Epithelial cell of proximal tubule (primary cell): ENCODE measurements around the gene RADIL. TPM values are rescaled to one million over a fixed set of nuclear protein-coding genes. Genes with fewer than 3 reads are reported as not detected.

ENCODE experiments used
- DNase-seq: peaks from one replicate; pipeline ENCODE4 v3.0.0-alpha.2; 2011; ENCODE audit warnings: low read depth
- H3K4me3 ChIP-seq: 2 replicates; pipeline ENCODE4 v1.5.1; 2011; ENCODE audit warnings: low read depth, mild to moderate bottlenecking, low read length
- total RNA-seq: library from RNA; depleted of rRNA; stranded (reverse); fragments of >200 nt; gene quantifications from 2 replicates; pipeline ENCODE4 v1.2.3, GENCODE V29; 2015
- TF ChIP-seq, protein P1 (sequence below): conservative IDR thresholded peaks from 2 replicates; pipeline ENCODE4 v1.5.1; 2012; ENCODE audit warnings: low read depth, mild to moderate bottlenecking, low read length

The RADIL gene
- total RNA-seq, 1 donor from 2014 or later = 2.4 TPM

GRCh38 chr7:4783762-4784351, 99.7 kb downstream of the RADIL start:
- DNase-seq = no peak
- H3K4me3 ChIP-seq = no peak overlapping the region
- TF ChIP-seq, protein P1, sequence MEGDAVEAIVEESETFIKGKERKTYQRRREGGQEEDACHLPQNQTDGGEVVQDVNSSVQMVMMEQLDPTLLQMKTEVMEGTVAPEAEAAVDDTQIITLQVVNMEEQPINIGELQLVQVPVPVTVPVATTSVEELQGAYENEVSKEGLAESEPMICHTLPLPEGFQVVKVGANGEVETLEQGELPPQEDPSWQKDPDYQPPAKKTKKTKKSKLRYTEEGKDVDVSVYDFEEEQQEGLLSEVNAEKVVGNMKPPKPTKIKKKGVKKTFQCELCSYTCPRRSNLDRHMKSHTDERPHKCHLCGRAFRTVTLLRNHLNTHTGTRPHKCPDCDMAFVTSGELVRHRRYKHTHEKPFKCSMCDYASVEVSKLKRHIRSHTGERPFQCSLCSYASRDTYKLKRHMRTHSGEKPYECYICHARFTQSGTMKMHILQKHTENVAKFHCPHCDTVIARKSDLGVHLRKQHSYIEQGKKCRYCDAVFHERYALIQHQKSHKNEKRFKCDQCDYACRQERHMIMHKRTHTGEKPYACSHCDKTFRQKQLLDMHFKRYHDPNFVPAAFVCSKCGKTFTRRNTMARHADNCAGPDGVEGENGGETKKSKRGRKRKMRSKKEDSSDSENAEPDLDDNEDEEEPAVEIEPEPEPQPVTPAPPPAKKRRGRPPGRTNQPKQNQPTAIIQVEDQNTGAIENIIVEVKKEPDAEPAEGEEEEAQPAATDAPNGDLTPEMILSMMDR = no peak

- no peak overlapping the region for H3K4me3 ChIP-seq
- TF ChIP-seq, protein P1 = no peak
- no peak for DNase-seq
Measured at GRCh38 chr7:4783292-4783652, 100.2 kb downstream of the RADIL start.

- DNase-seq = no peak
- TF ChIP-seq, protein P1 = no peak
- H3K4me3 ChIP-seq = no peak overlapping the region
Measured at GRCh38 chr7:4782333-4783291, 100.9 kb downstream of the RADIL start.

DNA sequence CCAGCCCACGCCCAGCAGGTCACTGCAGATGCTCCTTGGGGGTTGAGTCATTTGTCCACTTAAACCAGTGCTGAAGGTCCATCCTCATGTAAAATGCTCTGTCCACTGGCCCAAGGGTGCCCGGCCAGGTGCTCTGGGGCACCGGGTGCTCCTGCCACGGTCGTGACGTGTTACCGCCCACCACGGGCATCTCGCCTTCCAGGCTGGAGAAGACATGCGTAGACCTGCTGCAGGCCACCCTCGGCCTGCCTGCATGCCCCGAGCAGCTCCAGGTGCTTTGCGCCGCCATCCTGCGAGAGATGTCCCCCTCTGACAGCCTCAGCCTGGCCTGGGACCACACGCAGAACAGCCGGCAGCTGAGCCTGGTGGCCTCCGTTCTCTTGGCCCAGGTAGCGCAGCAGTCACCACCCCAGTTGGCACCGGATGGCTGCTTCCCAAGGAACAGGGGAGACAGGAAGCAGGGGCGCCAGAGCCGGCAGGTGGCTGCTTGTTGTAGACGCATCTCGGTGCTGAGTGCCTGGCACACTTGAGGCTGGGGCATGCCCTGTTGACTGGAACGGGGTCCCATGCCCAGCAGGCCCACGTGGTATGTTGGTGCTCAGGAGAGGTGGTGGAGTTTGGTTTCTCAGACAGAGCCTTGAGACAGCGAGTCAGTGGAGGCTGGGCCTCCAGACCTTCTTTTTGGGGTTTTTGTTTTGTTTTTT, 102.0 kb downstream of the RADIL start:
- TF ChIP-seq, protein P1 = no peak
- no peak overlapping the region for H3K4me3 ChIP-seq
- no peak for DNase-seq

DNA sequence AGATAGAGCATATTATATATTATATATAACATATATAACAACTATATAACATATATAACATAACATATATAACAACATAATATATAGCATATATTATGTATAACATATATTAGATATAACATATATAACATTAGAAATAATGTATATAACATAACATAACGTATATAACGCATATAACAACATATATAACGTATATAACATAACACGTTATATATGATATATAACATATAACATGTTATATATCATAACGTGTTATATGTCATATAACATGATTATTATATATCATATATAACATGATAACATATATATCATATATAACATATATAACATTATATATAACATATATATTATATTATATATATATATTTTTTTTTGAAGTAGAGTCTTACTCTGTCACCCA, 104.4 kb downstream of the RADIL start:
- H3K4me3 ChIP-seq = no peak overlapping the region
- TF ChIP-seq, protein P1 = no peak
- no peak for DNase-seq

GRCh38 chr7:4775848-4776623, 107.5 kb downstream of the RADIL start:
- TF ChIP-seq, protein P1 = no peak
- DNase-seq = peak; percentile 37
- H3K4me3 ChIP-seq = peak overlapping the region; percentile 91
